Measurements from ENCODE around the gene CALN1.

The CALN1 gene

DNA sequence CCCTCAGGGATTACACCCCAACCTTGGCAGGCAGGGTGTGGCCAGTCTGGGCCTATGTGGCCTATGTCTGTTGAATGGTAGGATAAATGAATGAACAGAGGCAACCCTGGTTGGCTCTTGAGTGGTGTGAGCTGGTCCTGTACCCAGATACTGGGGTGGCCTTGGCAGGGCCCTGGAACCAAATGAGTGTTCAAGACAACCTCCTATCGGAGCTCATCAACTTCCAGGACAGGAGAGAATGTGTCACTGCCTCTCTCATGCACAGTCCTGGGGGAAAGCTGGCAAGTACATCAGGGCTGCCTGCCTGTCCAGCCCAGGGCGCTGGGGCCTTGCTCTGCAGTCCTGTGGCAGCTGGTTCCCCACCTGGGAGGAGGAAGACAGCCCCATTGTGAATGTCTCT lies 271.6 kb downstream of the CALN1 start:
- TF ChIP-seq, protein P1, sequence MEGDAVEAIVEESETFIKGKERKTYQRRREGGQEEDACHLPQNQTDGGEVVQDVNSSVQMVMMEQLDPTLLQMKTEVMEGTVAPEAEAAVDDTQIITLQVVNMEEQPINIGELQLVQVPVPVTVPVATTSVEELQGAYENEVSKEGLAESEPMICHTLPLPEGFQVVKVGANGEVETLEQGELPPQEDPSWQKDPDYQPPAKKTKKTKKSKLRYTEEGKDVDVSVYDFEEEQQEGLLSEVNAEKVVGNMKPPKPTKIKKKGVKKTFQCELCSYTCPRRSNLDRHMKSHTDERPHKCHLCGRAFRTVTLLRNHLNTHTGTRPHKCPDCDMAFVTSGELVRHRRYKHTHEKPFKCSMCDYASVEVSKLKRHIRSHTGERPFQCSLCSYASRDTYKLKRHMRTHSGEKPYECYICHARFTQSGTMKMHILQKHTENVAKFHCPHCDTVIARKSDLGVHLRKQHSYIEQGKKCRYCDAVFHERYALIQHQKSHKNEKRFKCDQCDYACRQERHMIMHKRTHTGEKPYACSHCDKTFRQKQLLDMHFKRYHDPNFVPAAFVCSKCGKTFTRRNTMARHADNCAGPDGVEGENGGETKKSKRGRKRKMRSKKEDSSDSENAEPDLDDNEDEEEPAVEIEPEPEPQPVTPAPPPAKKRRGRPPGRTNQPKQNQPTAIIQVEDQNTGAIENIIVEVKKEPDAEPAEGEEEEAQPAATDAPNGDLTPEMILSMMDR (IDR thresholded peaks at IDR 0.05; ENCODE audit: insufficient read depth, low read depth, low read length, missing control alignments): no peak
- H3K4me3 ChIP-seq (ENCODE audit: low read depth, low read length): no peak overlapping the region
- DNase-seq (ENCODE audit: low read depth): no peak

DNA sequence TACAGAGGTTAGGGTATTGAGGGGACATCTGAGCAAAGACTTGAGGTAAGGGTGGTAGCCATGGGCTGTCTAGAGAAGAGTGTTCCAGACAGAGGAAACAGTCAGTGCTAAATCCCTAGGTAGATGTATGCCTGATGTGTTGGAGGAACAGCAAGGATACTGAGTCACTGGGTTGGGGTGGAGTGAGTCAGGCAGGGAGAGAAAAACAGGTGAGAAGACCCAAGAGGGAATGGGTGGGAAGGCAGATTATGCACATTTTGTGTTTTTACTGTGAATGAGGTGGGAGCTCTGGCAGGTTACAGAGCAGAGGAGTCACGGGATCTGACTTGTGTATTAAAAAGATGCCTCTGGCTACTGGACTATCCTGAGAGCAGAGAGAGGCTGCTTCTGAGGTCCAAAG lies 285.0 kb downstream of the CALN1 start:
- H3K4me3 ChIP-seq (ENCODE audit: low read depth, low read length): no peak overlapping the region
- DNase-seq (ENCODE audit: low read depth): no peak
- TF ChIP-seq, protein P1 (IDR thresholded peaks at IDR 0.05; ENCODE audit: insufficient read depth, low read depth, low read length, missing control alignments): no peak

DNA sequence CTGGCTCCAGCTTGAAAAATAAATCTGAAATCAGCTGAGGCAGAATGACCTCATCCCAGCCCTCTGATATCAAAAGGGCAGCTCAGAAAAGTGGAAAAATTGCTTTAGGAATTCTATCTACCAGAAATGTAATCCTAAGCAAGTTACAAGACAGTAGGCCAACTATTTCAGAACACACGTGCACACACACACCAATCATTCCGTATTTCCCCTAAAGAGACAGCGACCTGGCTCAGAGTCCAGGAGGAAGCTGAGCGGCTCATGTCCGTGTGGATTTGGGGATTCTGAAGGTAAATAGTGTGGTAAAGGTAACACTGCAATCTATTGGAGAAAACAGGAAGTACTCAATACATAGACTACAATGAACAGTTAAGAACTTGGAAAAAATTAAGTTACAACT lies 288.2 kb downstream of the CALN1 start:
- TF ChIP-seq, protein P1 (IDR thresholded peaks at IDR 0.05; ENCODE audit: insufficient read depth, low read depth, low read length, missing control alignments): no peak
- no peak overlapping the region for H3K4me3 ChIP-seq (ENCODE audit: low read depth, low read length)
- no peak for DNase-seq (ENCODE audit: low read depth)

DNA sequence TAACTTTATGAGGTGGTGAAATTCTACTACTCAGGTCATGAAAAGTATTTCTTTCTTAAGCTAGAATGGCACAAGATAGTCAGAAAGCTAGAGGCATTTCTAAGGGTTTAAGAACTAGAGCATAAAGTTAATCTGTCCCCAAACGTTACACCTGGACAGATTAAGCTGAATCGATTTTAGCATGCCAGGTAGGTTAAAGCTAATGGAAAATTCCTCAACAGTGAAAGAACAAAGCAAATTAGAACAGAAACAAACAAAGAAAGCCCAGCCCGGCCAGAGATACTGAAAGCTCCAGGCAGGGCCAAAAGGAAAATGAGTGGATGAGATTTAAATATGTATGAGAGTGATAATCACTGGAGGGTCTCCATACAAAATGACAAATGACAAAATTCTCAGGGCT lies 293.8 kb downstream of the CALN1 start:
- TF ChIP-seq, protein P1 (IDR thresholded peaks at IDR 0.05; ENCODE audit: insufficient read depth, low read depth, low read length, missing control alignments): no peak
- H3K4me3 ChIP-seq (ENCODE audit: low read depth, low read length): no peak overlapping the region
- no peak for DNase-seq (ENCODE audit: low read depth)

DNA sequence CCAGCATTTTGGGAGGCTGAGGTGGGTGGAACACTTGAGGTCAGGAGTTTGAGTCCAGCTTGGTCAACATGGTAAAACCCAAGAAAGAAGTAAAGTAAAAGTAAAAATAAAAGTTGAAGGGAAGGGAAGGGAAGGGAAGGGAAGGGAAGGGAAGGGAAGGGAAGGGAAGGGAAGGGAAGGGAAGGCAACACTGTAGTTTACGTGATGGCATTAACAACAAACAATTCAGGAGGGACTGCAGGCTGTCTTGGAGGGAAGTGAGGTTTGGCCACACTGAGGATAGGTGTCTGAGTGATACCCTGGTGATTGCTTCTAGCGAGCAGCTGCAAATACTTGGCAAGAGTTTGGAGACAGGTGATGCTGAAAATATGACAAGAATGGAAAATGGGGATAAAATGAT lies 298.0 kb downstream of the CALN1 start:
- TF ChIP-seq, protein P1 (IDR thresholded peaks at IDR 0.05; ENCODE audit: insufficient read depth, low read depth, low read length, missing control alignments): no peak
- no peak for DNase-seq (ENCODE audit: low read depth)
- no peak overlapping the region for H3K4me3 ChIP-seq (ENCODE audit: low read depth, low read length)

- TF ChIP-seq, protein P1 (IDR thresholded peaks at IDR 0.05; ENCODE audit: insufficient read depth, low read depth, low read length, missing control alignments): no peak
- H3K4me3 ChIP-seq (ENCODE audit: low read depth, low read length): no peak overlapping the region
- DNase-seq (ENCODE audit: low read depth): no peak
These were observed 299.1 kb downstream of the CALN1 start for GRCh38 chr7:72112992-72113391.

- TF ChIP-seq, protein P1 (IDR thresholded peaks at IDR 0.05; ENCODE audit: insufficient read depth, low read depth, low read length, missing control alignments): no peak
- no peak overlapping the region for H3K4me3 ChIP-seq (ENCODE audit: low read depth, low read length)
These were observed 299.6 kb downstream of the CALN1 start for GRCh38 chr7:72112530-72112929.

More at GRCh38 chr7:72112530-72112929, 299.6 kb downstream of the CALN1 start:
- no peak for DNase-seq (ENCODE audit: low read depth)
